ENCODE data around the gene SNX33. TPM values are rescaled to one million over a fixed set of nuclear protein-coding genes. Genes with fewer than 3 reads are reported as not detected.

SNX33 gene
- total RNA-seq, 1 experiment from 2014 or later = 16.8 TPM

- Histone ChIP-seq H3K27me3 (ENCODE audit: low read length) (no peaks in the 10 kb centered on the region), H3K79me2 (ENCODE audit: low read length) (peaks cover 65% of the 10 kb centered on the region), H3K36me3 (ENCODE audit: low read depth, low read length) (no peaks in the 10 kb centered on the region), H3K9ac (ENCODE audit: low read length) (no peak overlapping the region), H3F3A (ENCODE audit: low read length, unreplicated experiment) (no peaks in the 10 kb centered on the region), H3K27ac (ENCODE audit: low read length) (no peak overlapping the region), H2AFZ (ENCODE audit: low read length) (no peak overlapping the region), H4K20me1 (ENCODE audit: low read length) (no peaks in the 10 kb centered on the region), H3K4me3 (ENCODE audit: low read length) (no peak overlapping the region), H3K9me3 (ENCODE audit: low read length) (no peaks in the 10 kb centered on the region), H3K4me2 (ENCODE audit: low read length) (no peak overlapping the region), H3K9me2 (replicated peaks; ENCODE audit: low read length) (no peaks in the 10 kb centered on the region), H3K4me1 (ENCODE audit: insufficient read depth, low read length) (peaks cover 42% of the 10 kb centered on the region)
- POLR2A ChIA-PET (ENCODE audit: unreplicated experiment) = no interaction called here
- TF ChIP-seq CTCF (conservative IDR thresholded peaks at IDR 0.05; ENCODE audit: low read depth, low read length) (no peak), EZH2phosphoT487 (IDR thresholded peaks at IDR 0.05; ENCODE audit: borderline replicate concordance, low read length) (no peak)
- intact Hi-C loops (cut with micrococcal nuclease) = no loop called here
- no peak for DNase-seq
- no peak for ATAC-seq
- CTCF ChIA-PET = no interaction called here
- no TSS peak for BruUV-seq (replicated peaks)
Observed at GRCh38 chr15:75653347-75653913, 5.7 kb downstream of the SNX33 start.

GRCh38 chr15:75654201-75654907, 6.6 kb downstream of the SNX33 start:
- no peaks in the 10 kb centered on the region for H3K27me3 ChIP-seq (ENCODE audit: low read length)
- no peak for DNase-seq
- CTCF ChIA-PET = no interaction called here
- H3K4me2 ChIP-seq (ENCODE audit: low read length) = no peak overlapping the region
- ATAC-seq = no peak
- no peak overlapping the region for H3K9ac ChIP-seq (ENCODE audit: low read length)
- TF ChIP-seq EZH2phosphoT487 (IDR thresholded peaks at IDR 0.05; ENCODE audit: borderline replicate concordance, low read length) = no peak
- no peak for TF ChIP-seq EZH2 (IDR thresholded peaks at IDR 0.05; ENCODE audit: low read length, unreplicated experiment)
- TF ChIP-seq CTCF (conservative IDR thresholded peaks at IDR 0.05; ENCODE audit: low read depth, low read length) = no peak
- H3K4me3 ChIP-seq (ENCODE audit: low read length) = no peak overlapping the region
- H3K9me3 ChIP-seq (ENCODE audit: low read length) = no peaks in the 10 kb centered on the region
- intact Hi-C loops (cut with micrococcal nuclease) = no loop called here
- H4K20me1 ChIP-seq (ENCODE audit: low read length) = no peaks in the 10 kb centered on the region
- no peaks in the 10 kb centered on the region for H3K36me3 ChIP-seq (ENCODE audit: low read depth, low read length)
- BruUV-seq (replicated peaks) = no TSS peak
- POLR2A ChIA-PET (ENCODE audit: unreplicated experiment) = no interaction called here
- no peak overlapping the region for H2AFZ ChIP-seq (ENCODE audit: low read length)
- H3K9me2 ChIP-seq (replicated peaks; ENCODE audit: low read length) = no peaks in the 10 kb centered on the region
- peaks cover 33% of the 10 kb centered on the region for H3K4me1 ChIP-seq (ENCODE audit: insufficient read depth, low read length)
- H3F3A ChIP-seq (ENCODE audit: low read length, unreplicated experiment) = no peaks in the 10 kb centered on the region
- no peak overlapping the region for H3K27ac ChIP-seq (ENCODE audit: low read length)
- H3K79me2 ChIP-seq (ENCODE audit: low read length) = peaks cover 56% of the 10 kb centered on the region

GRCh38 chr15:75655931-75656330, 8.2 kb downstream of the SNX33 start:
- no peak overlapping the region for H2AFZ ChIP-seq (ENCODE audit: low read length)
- H3K27me3 ChIP-seq (ENCODE audit: low read length) = no peaks in the 10 kb centered on the region
- no peak overlapping the region for H3K4me2 ChIP-seq (ENCODE audit: low read length)
- ATAC-seq = no peak
- TF ChIP-seq EZH2phosphoT487 (IDR thresholded peaks at IDR 0.05; ENCODE audit: borderline replicate concordance, low read length) (no peak), CTCF (conservative IDR thresholded peaks at IDR 0.05; ENCODE audit: low read depth, low read length) (no peak), EZH2 (IDR thresholded peaks at IDR 0.05; ENCODE audit: low read length, unreplicated experiment) (no peak)
- H4K20me1 ChIP-seq (ENCODE audit: low read length) = no peaks in the 10 kb centered on the region
- H3K79me2 ChIP-seq (ENCODE audit: low read length) = peaks cover 40% of the 10 kb centered on the region
- no peaks in the 10 kb centered on the region for H3K36me3 ChIP-seq (ENCODE audit: low read depth, low read length)
- no peaks in the 10 kb centered on the region for H3K9me2 ChIP-seq (replicated peaks; ENCODE audit: low read length)
- no peak for DNase-seq
- ChIA-PET POLR2A (ENCODE audit: unreplicated experiment) (no interaction called here), CTCF (no interaction called here)
- H3K4me3 ChIP-seq (ENCODE audit: low read length) = no peak overlapping the region
- intact Hi-C loops (cut with micrococcal nuclease) = no loop called here
- no peaks in the 10 kb centered on the region for H3F3A ChIP-seq (ENCODE audit: low read length, unreplicated experiment)
- H3K4me1 ChIP-seq (ENCODE audit: insufficient read depth, low read length) = peaks cover 23% of the 10 kb centered on the region
- H3K27ac ChIP-seq (ENCODE audit: low read length) = no peak overlapping the region
- no peaks in the 10 kb centered on the region for H3K9me3 ChIP-seq (ENCODE audit: low read length)
- H3K9ac ChIP-seq (ENCODE audit: low read length) = no peak overlapping the region
- BruUV-seq (replicated peaks) = no TSS peak

Measured in PC-3 (cell line).